Hippocampal formation (tissue), 2 donors: ENCODE measurements around the gene FAM161A.
"Not testable (repeated sequence)": the region's sequence is repeated elsewhere in the genome, so short reads cannot be mapped to it uniquely, and the experiment has no call there.

Experiments used
- DNase-seq, 2 donors: peaks; one replicate each; lab custom pipeline; 2025; lab: John Stamatoyannopoulos, UW

Gene FAM161A

DNA sequence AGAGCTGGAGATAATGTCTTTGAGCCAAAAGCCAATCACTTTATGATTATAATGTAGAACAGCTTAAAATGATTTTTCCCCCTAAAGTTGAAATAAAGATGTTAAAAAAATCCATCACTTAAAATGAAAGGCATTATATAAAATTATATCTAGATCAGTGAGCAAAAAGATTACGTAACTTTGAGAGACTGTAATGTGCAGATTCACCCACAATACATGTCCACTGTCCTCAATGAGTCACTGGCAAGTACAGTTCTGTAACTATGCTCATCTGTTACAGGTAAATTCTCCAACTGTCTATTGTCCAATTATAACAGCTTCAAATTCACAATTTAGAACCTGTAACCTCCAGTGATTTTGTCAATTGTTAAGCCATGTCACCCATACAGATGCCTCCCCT is 19.0 kb downstream of the FAM161A start:
- no peak for DNase-seq

DNA sequence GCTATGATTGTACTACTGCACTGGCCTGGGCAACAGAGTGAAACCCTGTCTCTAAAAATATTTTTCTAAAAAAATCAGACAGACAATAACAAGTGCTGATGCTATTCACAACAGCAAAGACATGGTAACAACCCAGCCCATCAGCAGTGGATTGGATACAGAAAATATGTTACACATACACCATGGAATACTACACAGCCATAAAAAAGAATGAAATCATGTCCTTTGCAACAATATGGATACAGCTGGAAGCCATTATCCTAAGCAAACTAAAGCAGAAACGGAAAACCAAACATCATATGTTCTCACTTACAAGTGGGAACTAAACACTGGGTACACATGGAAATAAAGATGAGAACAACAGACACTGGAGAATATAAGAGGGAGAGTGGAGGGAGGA is 19.9 kb downstream of the FAM161A start:
- DNase-seq = no peak

DNA sequence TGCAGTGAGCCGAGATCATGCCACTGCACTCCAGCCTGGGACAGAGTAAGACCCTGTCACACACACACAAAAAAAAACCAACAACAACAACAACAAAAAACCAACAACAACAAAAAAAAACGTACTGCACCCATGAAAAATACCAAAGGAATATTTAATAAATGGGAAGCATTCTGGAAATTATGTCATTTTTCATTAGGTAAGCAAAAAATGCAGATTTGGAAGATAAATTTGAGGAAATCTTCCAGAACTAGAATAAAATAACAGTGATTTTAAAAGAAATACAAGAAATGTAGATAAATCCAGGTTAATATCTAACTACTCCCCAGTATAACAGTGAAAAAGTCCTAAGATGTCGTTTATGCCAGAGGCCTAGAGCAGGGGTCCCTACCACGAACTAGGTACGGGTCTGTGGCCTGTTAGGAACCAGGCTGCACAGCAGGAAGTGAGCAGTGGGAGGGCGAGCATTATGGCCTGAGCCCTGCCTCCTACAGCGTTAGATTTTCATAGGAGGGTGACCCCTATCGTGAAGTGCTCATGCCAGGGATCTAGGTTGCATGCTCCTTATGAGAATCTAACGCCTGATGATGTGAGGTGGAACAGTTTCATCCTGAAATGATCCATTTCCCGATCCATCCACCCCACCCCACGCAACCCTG is 21.5 kb downstream of the FAM161A start:
- DNase-seq = no peak

DNA sequence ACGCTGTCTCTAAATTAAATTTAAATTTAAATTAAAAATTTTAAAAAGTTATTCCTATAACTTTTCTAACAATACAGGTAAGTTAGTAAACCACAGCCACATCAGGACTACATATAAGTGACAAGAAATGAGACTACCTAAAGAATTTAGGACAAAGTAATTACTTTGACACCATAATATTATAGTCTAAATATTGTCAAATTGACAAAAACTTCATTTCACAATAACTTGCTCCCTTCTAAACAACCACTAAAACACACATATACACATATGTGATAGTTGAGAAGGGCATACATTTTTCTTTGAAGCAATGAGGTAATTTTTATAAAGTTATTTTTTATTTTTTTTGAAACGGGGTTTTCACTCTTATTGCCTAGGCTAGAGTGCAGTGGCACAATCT is 31.6 kb downstream of the FAM161A start:
- no peak for DNase-seq

DNA sequence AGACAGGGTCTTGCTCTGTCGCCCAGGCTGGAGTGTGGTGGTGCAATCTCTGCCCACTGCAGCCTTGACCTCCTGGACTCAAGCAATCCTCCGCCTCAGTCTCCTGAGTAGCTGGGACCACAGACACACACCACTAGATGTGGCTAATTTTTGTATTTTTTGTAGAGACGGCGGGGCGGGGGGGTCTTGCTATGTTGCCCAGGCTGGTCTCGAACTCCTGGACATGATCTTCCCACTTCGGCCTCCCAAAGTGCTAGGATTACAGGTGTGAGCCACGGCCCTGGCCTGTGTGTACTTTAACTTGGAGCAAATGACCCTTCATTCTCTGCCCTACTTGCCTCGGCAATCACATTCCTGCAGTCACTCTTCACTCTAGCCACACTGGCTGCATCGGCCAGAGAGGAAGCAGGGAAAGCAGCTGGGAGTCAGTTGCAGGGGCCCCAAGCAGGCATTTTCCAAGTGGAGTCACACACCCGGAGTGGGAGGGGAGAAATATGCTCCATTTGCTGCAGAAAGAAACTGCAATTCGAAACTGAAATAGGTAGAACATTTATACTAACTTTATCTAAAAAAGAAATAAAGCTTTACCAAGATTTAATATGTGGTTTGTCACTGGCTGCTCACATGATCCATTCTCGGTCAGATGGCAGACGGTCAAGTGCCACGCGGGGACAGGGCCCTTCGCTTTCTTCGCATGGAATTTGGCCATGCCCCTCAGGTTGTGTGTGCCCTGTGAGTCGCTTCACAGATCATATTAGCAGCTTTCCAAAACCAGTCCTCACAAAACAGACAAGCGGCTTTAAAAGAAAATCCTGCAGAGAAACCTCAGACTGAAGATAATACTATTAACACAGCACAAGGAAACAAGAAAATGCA is 37.1 kb downstream of the FAM161A start:
- no peak for DNase-seq

DNA sequence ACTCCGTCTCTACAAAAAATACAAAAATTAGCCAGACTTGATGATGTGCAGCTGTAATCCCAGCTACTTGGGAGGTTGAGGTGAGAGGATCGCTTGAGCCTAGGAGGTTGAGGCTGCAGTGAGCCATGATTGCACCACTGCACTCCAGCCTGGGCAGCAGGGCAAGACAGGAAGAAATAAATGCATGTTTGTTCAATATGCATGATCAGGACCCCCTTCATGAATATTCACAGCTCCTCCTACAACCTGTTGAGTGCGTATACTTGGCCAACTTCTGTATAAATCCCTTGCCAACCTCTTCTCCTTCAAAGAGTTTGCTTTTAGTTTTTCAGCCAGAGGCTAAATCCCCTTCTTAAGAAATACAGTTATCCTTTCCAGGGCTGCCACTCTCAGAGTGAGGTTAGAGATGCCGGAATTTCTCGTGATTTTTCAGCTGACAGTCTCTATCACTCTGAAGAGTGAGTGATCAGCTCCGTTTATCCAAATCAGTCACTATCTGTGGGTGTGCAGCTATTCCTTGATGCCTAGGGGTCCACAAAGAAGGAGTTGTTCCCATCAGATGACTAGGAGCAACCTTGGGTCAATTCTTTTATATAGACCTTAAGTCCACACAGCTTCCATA is 39.2 kb downstream of the FAM161A start:
- DNase-seq = no peak

- not testable (repeated sequence) for DNase-seq
Measured at GRCh38 chr2:61813314-61813713, 40.5 kb downstream of the FAM161A start.

- no peak for DNase-seq
Measured at GRCh38 chr2:61811821-61812220, 42.0 kb downstream of the FAM161A start.

GRCh38 chr2:61810203-61810602 is 43.7 kb downstream of the FAM161A start:
- not testable (repeated sequence) for DNase-seq

DNA sequence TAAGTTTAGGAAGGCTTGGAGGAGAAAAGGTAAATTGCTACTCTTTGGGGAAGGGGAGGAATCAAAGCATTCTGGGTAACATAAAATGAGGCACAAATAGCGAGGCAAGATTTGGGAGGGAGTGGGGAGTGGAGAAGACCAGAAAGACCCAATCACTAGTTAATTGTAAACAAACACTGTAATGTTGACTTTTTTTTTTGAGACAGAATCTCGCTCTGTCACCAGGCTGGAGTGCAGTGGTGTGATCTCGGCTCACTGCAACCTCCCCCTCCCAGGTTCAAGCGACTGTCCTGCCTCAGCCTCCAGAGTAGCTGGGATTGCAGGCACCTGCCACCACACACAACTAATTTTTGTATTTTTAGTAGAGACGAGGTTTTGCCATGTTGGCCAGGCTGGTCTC is 45.2 kb downstream of the FAM161A start:
- not testable (repeated sequence) for DNase-seq

- DNase-seq = no peak
Measured at GRCh38 chr2:61807036-61807757, 46.7 kb downstream of the FAM161A start.

- no peak for DNase-seq
Measured at GRCh38 chr2:61802548-61802947, 51.3 kb downstream of the FAM161A start.

DNA sequence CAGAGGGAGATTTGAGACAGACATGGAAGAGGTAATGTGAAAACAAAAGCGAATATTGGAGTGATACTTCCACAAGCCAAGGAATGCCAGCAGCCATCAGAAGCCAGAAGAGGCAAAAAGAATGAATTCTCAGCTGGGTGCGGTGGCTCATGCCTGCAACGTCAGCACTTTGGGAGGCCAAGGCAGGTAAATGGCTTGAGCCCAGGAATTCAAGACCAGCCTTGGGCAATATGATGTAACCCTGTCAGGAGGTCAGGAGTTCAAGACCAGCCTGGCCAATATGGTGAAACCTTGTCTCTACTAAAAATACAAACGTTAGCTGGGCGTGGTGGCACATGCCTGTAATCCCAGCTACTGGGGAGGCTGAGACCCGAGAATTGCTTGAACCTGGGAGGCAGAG is 54.8 kb downstream of the FAM161A start:
- DNase-seq = no peak

GRCh38 chr2:61797446-61797845 is 56.4 kb downstream of the FAM161A start:
- not testable (repeated sequence) for DNase-seq

- no peak for DNase-seq
Measured at GRCh38 chr2:61795408-61795807, 58.5 kb downstream of the FAM161A start.

DNA sequence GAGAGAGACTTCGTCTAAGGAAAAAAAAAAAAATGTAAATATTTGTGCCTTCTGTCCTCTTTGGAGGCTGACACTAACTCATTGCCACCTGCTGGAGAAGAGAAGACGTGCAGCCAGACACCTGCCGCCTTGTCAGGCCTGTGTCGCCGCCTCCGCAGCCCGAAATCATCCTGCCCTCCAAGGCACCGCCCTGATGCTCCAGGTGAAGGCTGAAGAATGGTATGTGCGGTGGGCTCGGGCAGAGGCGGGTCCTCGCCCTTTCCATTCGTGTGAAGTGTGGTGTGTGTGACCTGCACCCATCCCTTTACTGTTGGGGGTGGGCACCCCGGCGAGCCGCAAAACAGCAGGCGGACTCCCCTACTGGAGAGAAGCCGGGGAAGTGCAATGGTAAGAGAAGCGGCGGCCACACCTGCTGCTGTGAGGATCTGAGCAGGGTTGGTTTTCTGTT is 60.4 kb downstream of the FAM161A start:
- DNase-seq = no peak

DNA sequence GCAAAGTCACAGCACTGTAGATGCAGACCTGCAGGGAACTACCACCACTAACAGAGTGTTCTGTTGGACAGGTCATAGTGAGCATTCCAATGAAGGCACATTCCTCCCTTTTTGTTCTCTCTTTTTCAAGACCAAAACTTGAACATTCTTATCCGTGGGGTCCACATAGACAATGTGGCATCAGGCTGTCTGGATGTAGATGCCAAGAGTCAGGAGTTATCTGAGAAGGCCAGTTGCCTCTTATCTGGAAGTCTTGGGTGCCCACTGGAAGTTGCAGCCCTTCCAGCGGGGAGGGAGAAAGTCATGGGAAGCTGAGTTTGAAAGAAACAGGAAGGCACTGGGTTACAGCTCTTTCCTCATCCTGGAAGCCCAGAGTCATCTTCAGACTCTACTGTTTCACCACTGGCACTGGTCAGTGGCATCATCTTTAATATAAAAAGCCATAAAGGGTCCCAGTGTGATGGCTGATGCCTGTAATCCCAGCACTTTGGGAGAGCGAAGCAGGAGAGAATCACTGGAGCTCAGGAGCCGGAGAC is 61.4 kb downstream of the FAM161A start:
- DNase-seq = no peak

- DNase-seq = no peak
Measured at GRCh38 chr2:61789807-61790602, 63.9 kb downstream of the FAM161A start.

DNA sequence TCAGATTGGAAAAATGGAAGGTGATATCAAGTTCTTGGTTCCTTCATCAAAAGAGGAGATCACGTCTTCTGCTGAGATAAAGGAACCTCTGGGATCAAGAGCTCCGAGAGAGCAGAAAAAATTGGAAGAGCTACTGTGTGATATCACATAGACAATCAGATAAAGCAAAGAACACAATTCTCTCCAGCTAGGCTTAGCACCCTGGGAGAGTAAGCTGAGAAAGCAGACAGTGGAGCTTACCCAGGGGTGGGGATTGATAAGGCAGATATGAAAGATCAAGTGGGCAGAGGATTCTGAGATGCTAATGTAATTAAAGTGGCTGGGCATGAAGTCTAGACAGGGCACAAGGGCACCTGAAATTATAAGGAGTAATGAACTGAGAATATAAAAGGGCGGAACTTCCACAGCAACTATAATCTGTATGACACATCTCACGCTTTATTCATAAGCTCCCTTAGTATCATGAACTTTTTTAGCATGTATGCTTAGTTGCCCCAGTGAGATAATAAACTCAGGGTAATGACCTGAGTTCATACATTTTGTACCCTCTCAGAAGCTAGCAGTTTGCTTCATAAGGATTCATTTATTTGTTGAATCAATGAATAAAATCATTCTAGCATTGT is 65.8 kb downstream of the FAM161A start:
- no peak for DNase-seq

- no peak for DNase-seq
Measured at GRCh38 chr2:61786876-61787275, 67.0 kb downstream of the FAM161A start.

DNA sequence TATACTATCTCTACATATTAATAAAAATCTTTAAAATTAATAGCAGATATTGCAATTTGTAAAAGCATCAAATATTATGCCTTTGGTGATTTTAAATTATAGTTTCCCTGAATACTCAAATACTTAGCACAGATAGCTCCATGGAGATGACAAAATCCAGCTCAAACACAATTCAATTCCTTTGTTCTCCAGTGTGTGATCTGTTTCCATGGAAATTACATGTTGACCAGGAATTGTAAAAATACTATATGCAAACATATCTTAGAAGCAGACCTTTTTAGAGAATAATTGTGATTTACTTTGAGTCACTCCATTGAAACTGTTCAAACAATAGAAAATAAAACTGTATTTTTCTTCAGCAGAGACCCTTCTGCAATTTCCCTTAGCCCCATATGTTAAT is 68.3 kb downstream of the FAM161A start:
- DNase-seq = no peak
